ENCODE data around the gene PRSS58. TPM values are rescaled to one million over a fixed set of nuclear protein-coding genes. Genes with fewer than 3 reads are reported as not detected.

PRSS58 gene
- total RNA-seq, 4 donors from 2014 or later = not detected

GRCh38 chr7:142248166-142249160 lies 9.4 kb downstream of the PRSS58 start:
- Histone ChIP-seq H3K27me3 (no peaks in the 10 kb centered on the region), H3K27ac (no peak overlapping the region), H3K9me3 (no peaks in the 10 kb centered on the region), H3K4me3 (replicated peaks in 1 of 3) (no peak overlapping the region), H3K36me3 (no peaks in the 10 kb centered on the region), H3K4me1 (no peaks in the 10 kb centered on the region)
- 39 to 46% methylated on average over 7 of the region's 7 CpGs for WGBS, 2 donors
- TF ChIP-seq CTCF (IDR thresholded peaks at IDR 0.05) = no peak
- TF ChIP-seq POLR2A (IDR thresholded peaks at IDR 0.05) = no peak
- intact Hi-C loops (cut with DNase I) = no loop called here
- DNase-seq = peak; percentile 24 to 36

GRCh38 chr7:142243823-142244222 lies 14.0 kb downstream of the PRSS58 start:
- no peak overlapping the region for H3K27ac ChIP-seq
- no peaks in the 10 kb centered on the region for H3K9me3 ChIP-seq
- no peak overlapping the region for H3K4me3 ChIP-seq (replicated peaks in 1 of 3)
- H3K36me3 ChIP-seq = no peaks in the 10 kb centered on the region
- no peak for DNase-seq
- TF ChIP-seq CTCF (IDR thresholded peaks at IDR 0.05) (no peak), POLR2A (IDR thresholded peaks at IDR 0.05) (no peak)
- 82 to 95% methylated on average over 10 of the region's 10 CpGs for WGBS, 2 donors
- intact Hi-C loops (cut with DNase I) = no loop called here
- no peaks in the 10 kb centered on the region for H3K27me3 ChIP-seq
- H3K4me1 ChIP-seq = no peaks in the 10 kb centered on the region

- Histone ChIP-seq H3K36me3 (no peaks in the 10 kb centered on the region), H3K4me3 (replicated peaks in 1 of 3) (no peak overlapping the region), H3K9me3 (no peaks in the 10 kb centered on the region), H3K4me1 (no peaks in the 10 kb centered on the region), H3K27me3 (no peaks in the 10 kb centered on the region), H3K27ac (no peak overlapping the region)
- WGBS, 2 donors = 64 to 67% methylated on average over 4 of the region's 4 CpGs
- DNase-seq = no peak
- TF ChIP-seq CTCF (IDR thresholded peaks at IDR 0.05) = no peak
- TF ChIP-seq POLR2A (IDR thresholded peaks at IDR 0.05) = no peak
- intact Hi-C loops (cut with DNase I) = no loop called here
Observed at GRCh38 chr7:142240546-142240945, 17.3 kb downstream of the PRSS58 start.

- Histone ChIP-seq H3K4me3 (replicated peaks in 1 of 3) (no peak overlapping the region), H3K4me1 (no peaks in the 10 kb centered on the region), H3K36me3 (no peaks in the 10 kb centered on the region), H3K27me3 (no peaks in the 10 kb centered on the region), H3K9me3 (no peaks in the 10 kb centered on the region), H3K27ac (no peak overlapping the region)
- 24 to 25% methylated on average over 7 of the region's 7 CpGs for WGBS, 2 donors
- no peak for TF ChIP-seq POLR2A (IDR thresholded peaks at IDR 0.05)
- no peak for TF ChIP-seq CTCF (IDR thresholded peaks at IDR 0.05)
- DNase-seq = no peak
- intact Hi-C loops (cut with DNase I) = no loop called here
Observed at GRCh38 chr7:142231716-142232115, 26.1 kb downstream of the PRSS58 start.

GRCh38 chr7:142228537-142229104 lies 29.2 kb downstream of the PRSS58 start:
- no peaks in the 10 kb centered on the region for H3K4me1 ChIP-seq
- H3K4me3 ChIP-seq (replicated peaks in 1 of 3) = no peak overlapping the region
- H3K36me3 ChIP-seq = no peaks in the 10 kb centered on the region
- no peaks in the 10 kb centered on the region for H3K9me3 ChIP-seq
- DNase-seq = no peak
- TF ChIP-seq POLR2A (IDR thresholded peaks at IDR 0.05) (no peak), CTCF (IDR thresholded peaks at IDR 0.05) (no peak)
- no peak overlapping the region for H3K27ac ChIP-seq
- H3K27me3 ChIP-seq = no peaks in the 10 kb centered on the region
- WGBS, 2 donors = 52 to 65% methylated on average over 1 of the region's 1 CpG
- intact Hi-C loops (cut with DNase I) = no loop called here

All from thyroid gland (tissue), 4 donors.